DMS53 treated with DMSO at 0.1 percent for 48 hours (cell line): Measurements from ENCODE around the gene PRICKLE2.

Source experiments
- DNase-seq: peaks from one replicate; lab custom pipeline; 2025; ENCODE audit not compliant: unreplicated experiment; lab: John Stamatoyannopoulos, UW

PRICKLE2 gene

DNA sequence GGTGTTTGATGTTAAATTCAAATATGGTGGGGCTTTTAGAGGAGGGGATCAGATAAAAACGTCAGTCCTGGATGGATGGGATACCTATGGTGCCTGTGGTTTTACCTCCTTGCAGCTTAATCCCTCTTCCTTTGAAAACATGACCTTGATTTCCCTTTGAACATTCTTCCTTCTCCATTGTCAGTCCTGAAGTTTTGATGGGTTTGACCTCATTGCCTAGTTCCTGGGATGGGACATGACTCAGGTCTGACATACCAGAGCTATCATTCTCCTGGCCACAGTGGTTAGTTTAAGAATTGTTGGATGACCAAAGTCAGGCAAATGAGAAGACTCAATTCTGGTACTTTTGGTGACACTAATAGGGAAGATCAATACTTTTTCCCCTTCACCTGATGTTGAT lies 87.2 kb downstream of the PRICKLE2 start:
- no peak for DNase-seq

GRCh38 chr3:64134882-64135281 lies 90.4 kb downstream of the PRICKLE2 start:
- no peak for DNase-seq

- no peak for DNase-seq
Measured at GRCh38 chr3:64133987-64134386, 91.3 kb downstream of the PRICKLE2 start.

GRCh38 chr3:64133272-64133671 lies 92.0 kb downstream of the PRICKLE2 start:
- DNase-seq: no peak

DNA sequence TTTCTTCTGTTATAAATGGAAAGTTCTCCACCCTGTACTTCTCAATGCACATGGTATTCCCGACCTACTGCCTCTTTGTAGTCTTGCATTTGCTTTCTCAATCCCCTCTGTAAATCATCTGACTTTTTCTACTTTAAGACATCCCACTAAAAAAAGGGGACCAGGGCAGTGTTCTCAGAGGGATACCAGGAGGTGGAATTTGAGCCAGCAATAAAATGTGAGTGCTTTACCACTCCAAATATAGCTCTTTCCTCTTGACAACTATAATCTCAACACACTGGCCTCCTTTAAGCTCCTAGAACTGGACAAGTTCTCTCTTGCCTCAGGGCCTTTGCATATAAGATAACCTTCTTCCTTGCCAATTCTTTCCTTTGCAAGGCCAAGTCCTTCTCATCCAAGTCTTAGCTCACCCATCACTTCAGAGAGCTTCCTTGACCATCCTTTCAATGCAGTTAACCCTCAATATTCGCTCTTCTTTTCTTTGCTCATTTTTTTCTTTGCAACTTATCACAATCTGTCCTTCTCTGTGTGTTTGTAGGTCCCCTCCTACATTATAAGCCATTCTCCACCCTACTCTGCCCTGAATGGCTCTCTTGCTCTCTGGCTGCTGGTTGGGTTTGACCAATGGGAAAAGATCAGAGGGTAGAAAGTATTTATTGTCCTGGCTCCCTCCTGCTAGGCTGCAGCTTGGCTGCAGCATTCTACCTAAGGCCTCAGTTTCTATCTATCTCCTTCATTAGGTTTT lies 93.4 kb downstream of the PRICKLE2 start:
- no peak for DNase-seq

GRCh38 chr3:64130436-64130835 lies 94.8 kb downstream of the PRICKLE2 start:
- no peak for DNase-seq

DNA sequence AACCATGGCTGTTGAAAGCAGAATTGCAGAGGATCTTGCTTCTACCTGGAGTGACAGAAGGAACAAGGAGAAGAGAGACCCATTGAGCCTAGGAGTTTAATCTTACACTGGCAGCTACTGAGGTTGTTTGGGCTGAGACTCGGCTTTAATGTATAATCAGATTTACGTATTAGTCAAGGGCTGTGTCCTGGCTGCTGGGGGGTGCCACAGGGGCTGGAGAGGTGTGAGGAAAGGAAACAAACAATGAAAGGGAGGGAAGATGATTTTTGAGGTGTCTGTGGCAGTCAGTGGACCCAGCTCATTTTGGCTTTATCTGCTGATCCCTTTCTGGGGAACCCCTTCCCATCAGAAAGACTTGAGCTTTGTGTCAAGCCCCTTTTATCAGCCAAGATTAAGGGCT lies 95.7 kb downstream of the PRICKLE2 start:
- DNase-seq: no peak

GRCh38 chr3:64129106-64129505 lies 96.2 kb downstream of the PRICKLE2 start:
- no peak for DNase-seq

DNA sequence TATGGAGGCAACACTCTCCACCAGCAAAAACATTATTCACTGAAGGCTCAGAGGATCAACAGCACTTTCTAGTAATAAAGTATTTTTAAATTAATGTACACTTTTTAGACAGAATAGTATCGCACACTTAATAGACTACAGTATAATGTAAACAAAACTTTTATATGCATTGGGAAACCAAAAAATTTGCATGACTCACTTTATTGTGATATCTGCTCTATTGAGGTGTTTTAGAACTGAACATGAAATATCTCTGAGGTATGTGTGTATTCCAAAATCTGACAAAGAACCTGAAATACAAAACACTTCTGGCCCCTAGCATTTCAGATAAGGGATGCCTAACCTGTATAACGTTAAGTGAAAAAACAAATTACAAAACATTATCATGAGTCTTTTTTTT lies 99.7 kb downstream of the PRICKLE2 start:
- DNase-seq: no peak

- no peak for DNase-seq
Measured at GRCh38 chr3:64123931-64124330, 101.3 kb downstream of the PRICKLE2 start.

DNA sequence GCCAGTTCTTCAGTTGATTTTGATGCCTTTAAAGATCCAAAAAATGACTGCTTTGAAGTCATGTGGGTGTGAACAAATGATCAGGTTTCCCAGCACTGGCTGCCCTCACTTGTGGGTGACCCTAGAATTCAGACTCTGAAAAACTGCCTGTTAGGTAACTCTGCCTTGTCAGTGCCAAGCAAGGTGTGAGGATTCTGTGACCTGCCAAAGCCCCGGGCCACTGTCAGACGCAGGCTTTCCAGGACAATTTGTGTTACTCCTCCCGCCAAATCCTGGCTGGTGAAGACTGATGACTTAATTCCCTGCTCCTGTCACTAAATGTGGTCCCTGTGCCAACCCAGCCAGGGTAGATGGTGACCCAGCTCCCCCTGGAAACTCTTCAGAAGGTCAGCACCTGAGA lies 102.8 kb downstream of the PRICKLE2 start:
- no peak for DNase-seq

DNA sequence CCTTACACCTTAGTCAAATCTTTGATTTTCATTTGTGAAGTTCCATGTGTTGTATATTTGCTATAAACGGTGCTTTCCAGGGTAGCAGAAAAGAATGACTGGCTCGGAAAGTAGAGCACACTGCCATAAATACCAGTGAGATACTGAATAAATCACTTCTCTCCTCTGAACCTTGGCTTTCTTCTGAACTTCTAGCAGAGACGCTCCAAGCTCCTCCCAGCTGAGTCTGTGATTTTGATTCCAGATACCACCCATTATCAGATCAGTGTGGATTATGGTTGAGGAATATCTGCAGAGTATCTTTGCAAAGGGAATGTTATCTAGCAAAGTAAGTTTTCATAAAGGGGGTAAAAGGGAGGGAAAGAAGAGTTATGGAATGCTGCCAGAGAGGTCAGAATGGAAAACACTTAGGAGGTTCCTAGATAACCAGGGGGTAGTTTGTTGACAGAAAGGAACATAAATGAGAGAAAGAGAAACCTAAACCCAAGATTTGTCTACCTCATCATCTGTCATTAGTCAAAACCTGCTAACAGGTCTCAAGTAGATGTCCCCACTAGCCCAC lies 103.4 kb downstream of the PRICKLE2 start:
- DNase-seq: no peak

GRCh38 chr3:64120876-64121275 lies 104.4 kb downstream of the PRICKLE2 start:
- DNase-seq: no peak

GRCh38 chr3:64117483-64117882 lies 107.8 kb downstream of the PRICKLE2 start:
- DNase-seq: no peak

- no peak for DNase-seq
Measured at GRCh38 chr3:64114651-64115050, 110.6 kb downstream of the PRICKLE2 start.

DNA sequence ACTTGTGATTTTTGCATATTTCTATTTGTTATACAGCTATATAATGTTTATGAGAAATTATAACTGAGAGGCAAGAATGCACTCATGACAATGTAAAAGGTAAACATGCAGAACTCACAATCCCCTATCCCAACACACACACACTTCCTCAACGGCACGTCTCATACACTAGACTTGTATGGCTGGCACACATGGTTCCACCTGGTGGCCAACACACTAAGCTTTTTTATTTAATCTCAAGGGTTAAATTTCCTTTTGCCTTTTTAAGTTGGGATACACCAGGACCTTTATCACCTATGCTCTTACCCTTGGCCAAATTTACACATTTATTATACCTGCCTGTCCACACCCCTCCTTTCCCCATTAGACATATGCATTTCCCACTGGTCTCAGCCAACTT lies 113.4 kb downstream of the PRICKLE2 start:
- DNase-seq: no peak

- DNase-seq: no peak
Measured at GRCh38 chr3:64111083-64111482, 114.2 kb downstream of the PRICKLE2 start.

DNA sequence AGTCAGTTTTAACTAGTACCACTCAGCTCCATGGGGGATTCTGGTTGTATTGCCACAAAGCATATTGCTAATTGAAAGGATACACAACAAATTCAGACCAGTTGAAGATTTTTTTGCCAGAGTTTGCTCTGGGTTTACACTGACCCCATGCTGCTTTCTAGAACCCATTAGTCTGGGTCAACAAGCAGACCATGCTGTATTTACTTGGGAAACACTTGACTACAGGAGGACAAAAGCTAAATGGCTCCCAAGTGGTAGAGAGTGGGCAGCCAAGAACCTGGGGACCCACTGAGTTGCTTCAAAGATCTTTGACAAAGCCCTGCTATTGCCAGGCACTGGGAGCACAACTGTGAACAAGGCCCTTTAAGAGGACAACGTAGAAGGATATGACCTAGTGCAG lies 115.2 kb downstream of the PRICKLE2 start:
- DNase-seq: no peak

GRCh38 chr3:64109438-64109837 lies 115.8 kb downstream of the PRICKLE2 start:
- no peak for DNase-seq

DNA sequence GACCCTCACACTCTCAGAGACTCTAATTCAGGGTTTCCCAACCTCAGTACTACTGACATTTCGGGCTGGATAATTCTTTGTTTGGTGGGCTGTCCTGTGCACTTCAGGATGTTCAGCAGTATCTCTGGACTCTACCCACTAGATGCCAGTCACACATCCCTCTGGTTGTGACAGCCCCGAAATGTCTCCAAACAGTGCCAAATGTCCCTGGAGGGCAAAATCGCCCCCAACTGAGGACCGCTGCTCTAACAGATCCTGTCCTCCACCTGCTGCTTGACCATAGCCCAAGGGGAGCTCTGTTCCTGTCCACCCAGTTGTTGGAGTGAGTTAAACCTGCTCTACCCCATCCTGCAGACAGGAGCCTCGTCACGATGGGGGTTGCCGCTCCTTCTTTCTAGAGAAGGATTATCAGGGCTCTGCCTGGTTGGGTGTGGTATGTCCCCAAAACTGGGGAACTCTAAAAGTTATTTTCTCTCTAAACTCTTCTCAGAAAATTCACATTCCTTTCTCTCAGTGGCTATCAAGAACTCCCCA lies 116.4 kb downstream of the PRICKLE2 start:
- DNase-seq: no peak

DNA sequence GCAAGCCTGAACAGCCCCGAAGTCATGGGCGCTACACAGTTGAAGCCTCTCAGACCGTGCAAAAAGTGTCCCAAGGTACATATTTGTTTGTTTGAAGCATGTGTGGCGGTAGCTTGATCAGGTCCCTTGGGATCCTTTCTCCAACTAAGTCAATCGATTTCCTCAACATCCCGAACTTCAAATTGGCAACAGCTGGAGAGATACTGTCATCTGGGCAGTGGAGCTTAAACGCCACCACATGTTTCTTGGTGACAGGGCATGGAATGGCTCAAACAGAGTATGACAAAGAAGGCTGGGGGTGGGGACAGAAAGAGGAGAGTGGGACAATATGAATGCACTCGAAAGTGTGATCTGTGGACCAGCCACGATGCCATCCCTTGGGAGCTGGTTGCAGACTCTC lies 117.0 kb downstream of the PRICKLE2 start:
- DNase-seq: no peak

DNA sequence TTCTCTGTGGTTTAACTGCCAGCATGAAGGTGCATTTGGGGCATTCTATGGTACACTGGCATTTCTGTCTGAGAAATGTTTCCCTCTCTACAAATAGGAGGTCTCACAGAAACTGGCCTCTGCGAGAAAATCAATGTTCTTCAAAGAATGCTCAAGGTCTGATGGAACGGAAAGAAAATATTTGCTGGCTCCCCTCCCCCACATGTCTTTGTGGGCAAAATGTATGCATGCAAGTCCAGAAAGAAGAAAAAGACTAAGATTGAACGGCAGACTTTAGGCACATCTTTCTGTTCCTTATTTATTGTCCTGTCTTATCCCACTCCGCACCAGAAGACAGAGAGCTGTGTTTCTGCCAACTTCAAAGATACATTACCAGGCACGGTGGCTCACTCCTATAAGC lies 118.1 kb downstream of the PRICKLE2 start:
- DNase-seq: no peak

- DNase-seq: no peak
Measured at GRCh38 chr3:64105816-64106215, 119.5 kb downstream of the PRICKLE2 start.
